ENCODE results near the gene N4BP2L2.

Gene N4BP2L2

DNA sequence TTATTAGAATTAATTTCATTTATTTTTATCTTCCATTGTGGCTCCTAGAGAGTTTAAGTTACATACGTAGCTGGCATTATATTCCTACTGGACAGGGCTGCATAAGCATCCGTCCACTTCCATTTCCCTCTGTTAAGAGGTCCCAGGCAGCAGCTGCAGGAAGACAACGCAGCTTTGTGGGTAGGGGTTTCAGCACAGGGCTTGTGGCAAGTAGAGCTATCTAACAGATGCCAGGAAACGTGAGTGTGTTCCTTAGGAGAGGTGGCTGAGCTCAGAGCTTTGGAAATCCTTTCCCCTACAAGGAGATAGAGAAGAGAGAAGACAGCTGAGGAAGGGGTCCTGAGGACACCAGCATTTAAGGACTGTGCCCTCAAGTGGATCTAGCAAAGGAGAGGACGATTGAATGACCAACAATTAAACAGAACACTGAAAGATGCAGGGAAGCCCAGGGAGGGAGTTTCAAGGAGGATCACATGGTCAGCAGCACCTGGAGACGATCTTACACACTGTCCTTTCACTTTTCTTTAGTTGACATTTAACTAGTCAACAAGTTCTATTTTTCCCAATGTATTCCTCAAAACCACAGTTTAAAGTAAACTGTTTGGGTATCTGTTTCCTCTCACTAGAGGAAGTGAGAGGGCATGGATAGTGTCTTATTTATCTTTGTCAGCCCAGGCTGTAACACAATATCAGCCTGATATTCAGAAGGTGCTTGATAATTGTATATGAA is 108.4 kb downstream of the N4BP2L2 start:
- no peak for DNase-seq (ENCODE audit: low read depth)
- TF ChIP-seq, protein P1, sequence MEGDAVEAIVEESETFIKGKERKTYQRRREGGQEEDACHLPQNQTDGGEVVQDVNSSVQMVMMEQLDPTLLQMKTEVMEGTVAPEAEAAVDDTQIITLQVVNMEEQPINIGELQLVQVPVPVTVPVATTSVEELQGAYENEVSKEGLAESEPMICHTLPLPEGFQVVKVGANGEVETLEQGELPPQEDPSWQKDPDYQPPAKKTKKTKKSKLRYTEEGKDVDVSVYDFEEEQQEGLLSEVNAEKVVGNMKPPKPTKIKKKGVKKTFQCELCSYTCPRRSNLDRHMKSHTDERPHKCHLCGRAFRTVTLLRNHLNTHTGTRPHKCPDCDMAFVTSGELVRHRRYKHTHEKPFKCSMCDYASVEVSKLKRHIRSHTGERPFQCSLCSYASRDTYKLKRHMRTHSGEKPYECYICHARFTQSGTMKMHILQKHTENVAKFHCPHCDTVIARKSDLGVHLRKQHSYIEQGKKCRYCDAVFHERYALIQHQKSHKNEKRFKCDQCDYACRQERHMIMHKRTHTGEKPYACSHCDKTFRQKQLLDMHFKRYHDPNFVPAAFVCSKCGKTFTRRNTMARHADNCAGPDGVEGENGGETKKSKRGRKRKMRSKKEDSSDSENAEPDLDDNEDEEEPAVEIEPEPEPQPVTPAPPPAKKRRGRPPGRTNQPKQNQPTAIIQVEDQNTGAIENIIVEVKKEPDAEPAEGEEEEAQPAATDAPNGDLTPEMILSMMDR (IDR thresholded peaks at IDR 0.05; ENCODE audit: low read depth, low read length, missing control alignments), result no peak
- in situ Hi-C loops (cut with HindIII; ENCODE audit: low sequenced_read_pairs), result no loop called here
- H3K4me3 ChIP-seq (ENCODE audit: low read depth, low read length), result no peak overlapping the region

DNA sequence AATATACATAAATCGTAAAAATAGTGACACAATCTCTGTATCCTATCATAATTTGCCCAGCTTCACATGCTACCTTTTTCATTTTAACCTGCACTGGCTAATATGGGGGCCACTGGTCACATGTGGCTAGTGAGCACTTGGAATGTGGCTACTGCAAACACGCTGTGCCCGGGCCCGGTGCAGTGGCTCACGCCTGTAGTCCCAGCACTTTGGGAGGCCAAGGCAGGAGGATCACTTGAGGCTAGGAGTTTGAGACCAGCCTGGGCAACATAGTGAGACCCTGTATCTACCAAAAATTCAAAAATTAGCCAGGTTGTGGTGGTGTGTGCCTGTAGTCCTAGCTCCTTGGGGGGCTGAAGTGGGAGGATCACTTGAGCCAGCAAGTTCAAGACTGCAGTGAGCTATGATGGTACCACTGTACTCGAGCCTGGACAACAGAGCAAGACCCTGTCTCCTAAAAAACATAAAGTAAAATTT is 109.1 kb downstream of the N4BP2L2 start:
- TF ChIP-seq, protein P1 (IDR thresholded peaks at IDR 0.05; ENCODE audit: low read depth, low read length, missing control alignments), result no peak
- in situ Hi-C loops (cut with HindIII; ENCODE audit: low sequenced_read_pairs), result no loop called here
- H3K4me3 ChIP-seq (ENCODE audit: low read depth, low read length), result no peak overlapping the region
- DNase-seq (ENCODE audit: low read depth), result no peak

DNA sequence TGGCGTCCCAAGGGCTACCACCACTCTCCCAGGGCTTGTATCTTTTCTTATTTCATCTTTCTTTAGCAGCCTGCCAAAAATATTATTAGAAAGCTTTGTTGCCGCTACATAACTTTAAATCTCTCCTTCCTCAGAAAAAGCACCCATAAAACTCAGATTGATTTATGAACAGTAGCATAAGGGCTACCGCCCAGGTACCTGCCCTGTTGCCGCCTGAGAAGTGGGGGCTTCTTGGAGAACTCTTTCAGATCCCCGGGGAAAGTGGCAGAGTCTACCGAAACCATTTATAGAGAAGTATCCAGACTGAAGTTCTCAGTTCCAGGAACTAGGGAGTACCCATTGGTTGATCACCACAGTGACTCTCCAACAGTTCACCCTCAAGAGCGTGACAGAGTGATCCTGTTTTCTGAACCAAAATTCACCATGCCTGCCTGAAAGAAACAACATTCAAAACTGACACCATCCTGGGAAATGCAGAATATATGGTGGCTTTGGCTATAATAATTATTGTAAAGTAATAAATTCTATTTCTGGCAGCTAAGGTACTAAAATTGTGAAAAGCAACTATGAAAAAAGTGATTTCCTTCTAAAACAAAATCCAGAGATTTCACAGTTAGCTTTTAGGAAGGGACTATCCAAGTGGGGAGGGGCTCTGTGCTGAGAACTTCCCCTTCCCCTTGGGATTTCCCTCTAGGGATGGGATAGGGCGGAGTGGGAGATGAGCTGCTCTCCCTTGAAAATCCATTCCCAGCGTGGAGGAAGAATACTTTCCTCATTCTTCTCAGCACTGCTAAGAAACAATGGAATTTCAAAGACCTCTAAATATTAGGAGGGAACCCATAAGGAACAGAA is 109.8 kb downstream of the N4BP2L2 start:
- TF ChIP-seq, protein P1 (IDR thresholded peaks at IDR 0.05; ENCODE audit: low read depth, low read length, missing control alignments), result no peak
- in situ Hi-C loops (cut with HindIII; ENCODE audit: low sequenced_read_pairs), result no loop called here
- peak overlapping the region; percentile 70 for H3K4me3 ChIP-seq (ENCODE audit: low read depth, low read length)
- DNase-seq (ENCODE audit: low read depth), result no peak

DNA sequence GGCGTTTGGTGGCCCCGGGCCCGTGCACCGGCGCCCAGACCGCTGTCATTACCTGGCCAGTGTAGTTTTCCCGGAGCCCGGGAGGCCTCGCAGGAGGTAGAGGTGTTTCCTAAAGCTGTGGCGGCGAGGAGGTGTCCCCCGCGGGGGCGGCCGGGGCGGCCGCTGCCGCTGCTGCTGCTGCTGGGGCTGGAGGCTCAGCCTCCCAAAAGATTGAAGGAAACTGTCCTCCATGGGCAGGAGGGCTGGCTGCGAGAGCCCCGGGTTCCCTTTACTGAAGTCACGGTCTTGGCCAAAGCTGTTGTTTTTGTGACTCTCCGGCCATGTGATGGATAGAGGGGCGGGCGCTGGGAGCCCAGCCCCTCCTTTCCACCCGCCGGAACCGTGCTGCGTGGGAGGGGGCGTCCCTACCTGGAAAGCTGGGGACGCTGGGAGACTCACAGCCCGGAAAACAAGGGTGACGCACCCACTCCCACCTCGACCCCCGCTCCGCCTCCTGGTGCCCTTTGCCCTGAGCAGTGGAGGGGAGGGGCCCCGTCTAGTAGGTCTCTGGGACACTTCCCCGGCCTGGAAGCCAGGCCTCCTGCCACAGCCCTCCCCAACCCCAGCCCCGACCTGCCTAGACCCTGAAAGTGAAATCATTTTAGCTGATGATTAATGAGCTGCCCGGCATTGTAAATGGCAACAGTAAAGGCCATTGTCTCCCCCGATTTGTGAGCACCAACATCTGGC is 110.6 kb downstream of the N4BP2L2 start, which contains the start of gene N4BP2L1:
Gene N4BP2L1, minus strand, starts transcription at position 279 of the 729 bp plus-strand sequence. Its CDS starts 48 bp downstream, at position 231.
- TF ChIP-seq, protein P1 (IDR thresholded peaks at IDR 0.05; ENCODE audit: low read depth, low read length, missing control alignments), result no peak
- peak within 1 kb of the TSS; percentile 70 for H3K4me3 ChIP-seq (ENCODE audit: low read depth, low read length)
- no peak for DNase-seq (ENCODE audit: low read depth)
- in situ Hi-C loops (cut with HindIII; ENCODE audit: low sequenced_read_pairs), result no loop called here

DNA sequence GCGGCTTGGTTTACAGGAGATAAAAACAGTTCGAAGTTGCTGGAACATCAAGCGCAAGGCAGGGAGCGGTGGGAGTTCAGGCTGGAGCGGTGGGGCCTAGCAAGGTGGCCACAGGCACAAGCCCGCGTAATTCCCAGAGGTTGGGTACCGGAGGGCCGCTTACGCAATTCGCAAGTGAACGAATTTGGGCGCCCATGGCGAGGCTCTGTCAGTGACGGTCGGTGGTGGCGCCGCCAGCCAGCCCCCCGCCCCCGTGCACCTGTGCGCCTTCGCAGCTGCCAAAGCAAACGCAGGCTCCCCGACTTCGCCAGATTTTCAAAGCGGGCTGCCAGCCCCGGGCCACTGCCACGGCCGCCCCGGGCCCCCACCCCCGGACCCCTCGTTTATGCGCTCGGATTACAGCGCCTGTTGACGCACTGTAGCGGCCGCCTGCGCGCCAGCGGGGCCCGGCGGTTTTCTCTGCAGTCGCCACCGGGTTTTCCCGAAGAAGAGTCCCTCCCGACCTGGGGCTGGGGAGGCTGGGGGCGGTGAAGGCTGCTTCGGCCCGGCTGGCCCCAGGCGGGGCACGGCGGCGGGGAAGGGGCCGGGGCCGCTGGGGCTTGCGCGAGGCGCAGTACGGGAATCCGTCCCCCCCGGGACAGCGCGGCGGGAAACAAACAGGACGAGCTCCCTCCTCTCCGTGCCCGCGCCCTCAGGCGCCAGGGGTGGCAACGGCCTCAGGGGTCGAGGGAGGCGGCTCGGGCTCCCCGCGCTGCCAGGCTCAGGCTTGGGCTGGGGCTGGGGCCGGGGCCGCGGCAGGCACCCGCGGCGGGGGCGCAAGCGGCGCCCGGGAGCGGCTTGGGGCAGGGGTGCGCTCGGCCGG is 111.4 kb downstream of the N4BP2L2 start:
- DNase-seq (ENCODE audit: low read depth), result no peak
- TF ChIP-seq, protein P1 (IDR thresholded peaks at IDR 0.05; ENCODE audit: low read depth, low read length, missing control alignments), result no peak
- peak overlapping the region; percentile 70 for H3K4me3 ChIP-seq (ENCODE audit: low read depth, low read length)

More for the DNA sequence above, 111.4 kb downstream of the N4BP2L2 start:
- in situ Hi-C loops (cut with HindIII; ENCODE audit: low sequenced_read_pairs), result no loop called here
